Forelimb muscle (tissue), 1 donor: Measurements from ENCODE around the gene MYCL. TPM values are rescaled to one million over a fixed set of nuclear protein-coding genes. Genes with fewer than 3 reads are reported as not detected.
"Not testable (repeated sequence)": the region's sequence is repeated elsewhere in the genome, so short reads cannot be mapped to it uniquely, and the experiment has no call there.

Source experiments
- DNase-seq: peaks from one replicate; pipeline ENCODE4 v3.0.0-alpha.2; 2013; ENCODE audit warnings: low read depth
- polyA plus RNA-seq: library from polyadenylated mRNA; unstranded; fragments of 120-200 nt; gene quantifications from one replicate; pipeline ENCODE4 v1.2.1, GENCODE V29; 2013; ENCODE audit not compliant: insufficient read length

MYCL gene
- polyA plus RNA-seq, 1 donor, result 2.5 TPM

- no peak for DNase-seq
Observed at GRCh38 chr1:39919545-39919944, 17.8 kb upstream of the MYCL start.

- no peak for DNase-seq
Observed at GRCh38 chr1:39917825-39918224, 16.1 kb upstream of the MYCL start.

- no peak for DNase-seq
Observed at GRCh38 chr1:39915499-39916129, 13.9 kb upstream of the MYCL start.

GRCh38 chr1:39913136-39913535 lies 11.4 kb upstream of the MYCL start:
- not testable (repeated sequence) for DNase-seq

GRCh38 chr1:39910263-39910662 lies 8.5 kb upstream of the MYCL start:
- no peak for DNase-seq

- DNase-seq, result no peak
Observed at GRCh38 chr1:39908534-39908933, 6.8 kb upstream of the MYCL start.

- DNase-seq, result no peak
Observed at GRCh38 chr1:39907528-39908453, 6.1 kb upstream of the MYCL start.

- DNase-seq, result no peak
Observed at GRCh38 chr1:39905172-39905571, 3.5 kb upstream of the MYCL start.

GRCh38 chr1:39902460-39902807 lies 717 bp upstream of the MYCL start:
- DNase-seq, result no peak

- DNase-seq, result no peak
Observed at GRCh38 chr1:39901464-39901713, 328 bp downstream of the MYCL start.

GRCh38 chr1:39900662-39901463 lies 854 bp downstream of the MYCL start:
- DNase-seq, result no peak

- DNase-seq, result no peak
Observed at GRCh38 chr1:39899611-39900538, 1.8 kb downstream of the MYCL start.

GRCh38 chr1:39898648-39899603 lies 2.8 kb downstream of the MYCL start:
- no peak for DNase-seq

GRCh38 chr1:39898191-39898590 lies 3.5 kb downstream of the MYCL start:
- DNase-seq, result no peak

GRCh38 chr1:39896909-39897685 lies 4.6 kb downstream of the MYCL start:
- DNase-seq, result no peak

- DNase-seq, result no peak
Observed at GRCh38 chr1:39895731-39896480, 5.8 kb downstream of the MYCL start.

- no peak for DNase-seq
Observed at GRCh38 chr1:39894884-39895495, 6.7 kb downstream of the MYCL start.
